HCT116 (cell line): ENCODE results near the gene PTGER4.

Experiments
- TF ChIP-seq, protein P1 (sequence below), 3 experiments: fragments of 200-600 bp in 1 of 3; sonication (generic) in 1 of 3; IDR thresholded peaks in 2 of 3; conservative IDR thresholded peaks in 1 of 3; 2 replicates each; pipeline ENCODE4 v1.5.1; 2012 to 2017; ENCODE audit warnings: low read depth in 2 of 3, low read length in 2 of 3, antibody characterized with exemption in 1 of 3, borderline replicate concordance in 1 of 3, control low read depth in 1 of 3, mild to moderate bottlenecking in 1 of 3, mixed read lengths in 1 of 3, mixed run types in 1 of 3, moderate library complexity in 1 of 3; ENCODE audit not compliant: insufficient read depth in 1 of 3
- TF ChIP-seq, protein P2 (sequence below): IDR thresholded peaks from 2 replicates; pipeline ENCODE4 v1.6.1; 2012; ENCODE audit warnings: low read depth

DNA sequence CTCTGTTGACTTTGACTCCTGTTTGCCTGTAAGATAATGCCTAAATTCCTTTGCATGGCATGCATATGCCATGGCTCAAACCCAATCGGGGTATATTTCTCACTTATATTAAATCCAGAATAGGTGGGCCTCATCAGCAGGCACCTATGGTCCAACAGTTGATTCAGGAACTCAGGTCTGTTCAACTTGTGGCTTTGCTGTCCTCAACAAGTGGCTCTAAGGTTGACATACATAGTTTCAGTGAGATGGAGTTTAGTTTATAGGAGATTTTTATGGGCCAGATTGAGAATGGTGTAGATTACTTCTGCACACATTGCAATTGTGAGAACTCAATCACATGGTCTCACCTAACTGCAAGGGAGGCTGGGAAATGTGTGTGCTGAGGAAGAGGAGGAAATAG is 31.6 kb upstream of the PTGER4 start:
- TF ChIP-seq, protein P1, sequence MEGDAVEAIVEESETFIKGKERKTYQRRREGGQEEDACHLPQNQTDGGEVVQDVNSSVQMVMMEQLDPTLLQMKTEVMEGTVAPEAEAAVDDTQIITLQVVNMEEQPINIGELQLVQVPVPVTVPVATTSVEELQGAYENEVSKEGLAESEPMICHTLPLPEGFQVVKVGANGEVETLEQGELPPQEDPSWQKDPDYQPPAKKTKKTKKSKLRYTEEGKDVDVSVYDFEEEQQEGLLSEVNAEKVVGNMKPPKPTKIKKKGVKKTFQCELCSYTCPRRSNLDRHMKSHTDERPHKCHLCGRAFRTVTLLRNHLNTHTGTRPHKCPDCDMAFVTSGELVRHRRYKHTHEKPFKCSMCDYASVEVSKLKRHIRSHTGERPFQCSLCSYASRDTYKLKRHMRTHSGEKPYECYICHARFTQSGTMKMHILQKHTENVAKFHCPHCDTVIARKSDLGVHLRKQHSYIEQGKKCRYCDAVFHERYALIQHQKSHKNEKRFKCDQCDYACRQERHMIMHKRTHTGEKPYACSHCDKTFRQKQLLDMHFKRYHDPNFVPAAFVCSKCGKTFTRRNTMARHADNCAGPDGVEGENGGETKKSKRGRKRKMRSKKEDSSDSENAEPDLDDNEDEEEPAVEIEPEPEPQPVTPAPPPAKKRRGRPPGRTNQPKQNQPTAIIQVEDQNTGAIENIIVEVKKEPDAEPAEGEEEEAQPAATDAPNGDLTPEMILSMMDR (IDR thresholded peaks at IDR 0.05 in 2 of 3, conservative IDR thresholded peaks at IDR 0.05 in 1 of 3; ENCODE audit: borderline replicate concordance in 1 of 3, insufficient read depth in 1 of 3, low read depth in 2 of 3, low read length in 2 of 3): no peak
- TF ChIP-seq, protein P2, sequence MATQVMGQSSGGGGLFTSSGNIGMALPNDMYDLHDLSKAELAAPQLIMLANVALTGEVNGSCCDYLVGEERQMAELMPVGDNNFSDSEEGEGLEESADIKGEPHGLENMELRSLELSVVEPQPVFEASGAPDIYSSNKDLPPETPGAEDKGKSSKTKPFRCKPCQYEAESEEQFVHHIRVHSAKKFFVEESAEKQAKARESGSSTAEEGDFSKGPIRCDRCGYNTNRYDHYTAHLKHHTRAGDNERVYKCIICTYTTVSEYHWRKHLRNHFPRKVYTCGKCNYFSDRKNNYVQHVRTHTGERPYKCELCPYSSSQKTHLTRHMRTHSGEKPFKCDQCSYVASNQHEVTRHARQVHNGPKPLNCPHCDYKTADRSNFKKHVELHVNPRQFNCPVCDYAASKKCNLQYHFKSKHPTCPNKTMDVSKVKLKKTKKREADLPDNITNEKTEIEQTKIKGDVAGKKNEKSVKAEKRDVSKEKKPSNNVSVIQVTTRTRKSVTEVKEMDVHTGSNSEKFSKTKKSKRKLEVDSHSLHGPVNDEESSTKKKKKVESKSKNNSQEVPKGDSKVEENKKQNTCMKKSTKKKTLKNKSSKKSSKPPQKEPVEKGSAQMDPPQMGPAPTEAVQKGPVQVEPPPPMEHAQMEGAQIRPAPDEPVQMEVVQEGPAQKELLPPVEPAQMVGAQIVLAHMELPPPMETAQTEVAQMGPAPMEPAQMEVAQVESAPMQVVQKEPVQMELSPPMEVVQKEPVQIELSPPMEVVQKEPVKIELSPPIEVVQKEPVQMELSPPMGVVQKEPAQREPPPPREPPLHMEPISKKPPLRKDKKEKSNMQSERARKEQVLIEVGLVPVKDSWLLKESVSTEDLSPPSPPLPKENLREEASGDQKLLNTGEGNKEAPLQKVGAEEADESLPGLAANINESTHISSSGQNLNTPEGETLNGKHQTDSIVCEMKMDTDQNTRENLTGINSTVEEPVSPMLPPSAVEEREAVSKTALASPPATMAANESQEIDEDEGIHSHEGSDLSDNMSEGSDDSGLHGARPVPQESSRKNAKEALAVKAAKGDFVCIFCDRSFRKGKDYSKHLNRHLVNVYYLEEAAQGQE: no peak
